ENCODE results near the gene ST6GAL1.

Gene ST6GAL1

GRCh38 chr3:187122261-187122660, 191.9 kb downstream of the ST6GAL1 start:
- peaks cover 5% of the 10 kb centered on the region for H3K4me1 ChIP-seq (ENCODE audit: control insufficient read depth, low read depth, low read length)
- H3K27me3 ChIP-seq (ENCODE audit: control insufficient read depth, insufficient read depth, low read length): no peaks in the 10 kb centered on the region
- no peak overlapping the region for H3K27ac ChIP-seq (ENCODE audit: low read length)
- no peaks in the 10 kb centered on the region for H3K36me3 ChIP-seq (ENCODE audit: control insufficient read depth, low read depth, low read length)
- no peaks in the 10 kb centered on the region for H3K9me3 ChIP-seq (ENCODE audit: control insufficient read depth, low read depth, low read length)
- H3K4me3 ChIP-seq (ENCODE audit: low read length): no peak overlapping the region
- no peak overlapping the region for H3K9ac ChIP-seq (ENCODE audit: low read length)

GRCh38 chr3:187125319-187126031, 195.1 kb downstream of the ST6GAL1 start:
- no peak overlapping the region for H3K27ac ChIP-seq (ENCODE audit: low read length)
- H3K9ac ChIP-seq (ENCODE audit: low read length): no peak overlapping the region
- no peaks in the 10 kb centered on the region for H3K9me3 ChIP-seq (ENCODE audit: control insufficient read depth, low read depth, low read length)
- no peaks in the 10 kb centered on the region for H3K27me3 ChIP-seq (ENCODE audit: control insufficient read depth, insufficient read depth, low read length)
- peaks cover 5% of the 10 kb centered on the region for H3K4me1 ChIP-seq (ENCODE audit: control insufficient read depth, low read depth, low read length)
- H3K4me3 ChIP-seq (ENCODE audit: low read length): no peak overlapping the region
- no peaks in the 10 kb centered on the region for H3K36me3 ChIP-seq (ENCODE audit: control insufficient read depth, low read depth, low read length)
